ENCODE measurements around the gene PSMD14.

The PSMD14 gene

DNA sequence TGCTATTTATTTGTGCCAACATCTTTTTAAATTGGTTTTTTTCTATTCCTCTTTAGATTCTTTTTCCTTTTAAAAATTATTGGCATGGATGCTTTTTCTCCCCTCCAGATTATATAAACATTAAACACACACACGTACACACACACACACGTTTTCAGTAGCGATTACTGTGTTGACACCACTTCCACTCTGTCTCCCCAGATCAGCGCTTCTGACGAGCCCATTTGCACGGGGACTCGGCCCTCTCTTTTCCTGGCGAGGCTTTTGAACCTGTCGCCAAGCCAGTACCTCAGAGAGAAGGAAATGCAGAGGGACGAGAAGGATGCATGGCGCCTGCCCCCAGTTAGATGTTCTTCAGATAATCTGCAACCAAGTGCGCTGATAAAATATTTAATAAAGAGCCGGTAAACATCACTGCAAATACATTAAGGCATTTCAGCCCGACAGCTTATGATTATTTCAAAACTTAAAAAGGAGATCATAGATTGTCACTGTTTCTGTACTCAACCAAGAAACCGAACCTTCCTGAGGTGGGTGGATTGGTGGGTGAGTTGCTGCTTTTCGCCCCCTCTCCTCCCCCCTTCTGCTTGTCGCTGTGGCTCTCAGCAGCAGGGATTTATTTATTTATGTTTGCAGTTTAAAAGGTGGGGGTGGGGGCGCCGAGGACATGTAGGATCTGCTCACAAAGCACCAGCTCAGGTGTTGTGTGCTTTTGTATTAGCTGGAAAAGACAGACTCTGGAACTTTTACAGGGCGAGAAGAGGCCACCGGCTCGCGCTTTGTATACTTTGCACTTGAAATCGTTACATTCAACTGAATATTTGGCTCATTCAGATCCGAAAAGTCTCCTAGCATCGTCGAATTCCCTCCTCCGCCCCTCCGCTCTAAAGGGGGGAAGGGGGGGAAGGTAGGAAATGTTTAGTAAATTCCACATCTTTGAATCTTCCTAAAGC lies 107.1 kb downstream of the PSMD14 start:
- Mint-ChIP-seq H3K4me3 (peak overlapping the region; percentile 62), H3K27me3 (ENCODE audit: low read depth) (peaks cover 60% of the 10 kb centered on the region), H3K36me3 (ENCODE audit: low read depth) (peaks cover 20% of the 10 kb centered on the region), H3K4me1 (ENCODE audit: low read depth) (peaks cover 45% of the 10 kb centered on the region), H3K27ac (no peak overlapping the region), H3K9me3 (no peaks in the 10 kb centered on the region)
- no peak for DNase-seq (ENCODE audit: low spot score)

DNA sequence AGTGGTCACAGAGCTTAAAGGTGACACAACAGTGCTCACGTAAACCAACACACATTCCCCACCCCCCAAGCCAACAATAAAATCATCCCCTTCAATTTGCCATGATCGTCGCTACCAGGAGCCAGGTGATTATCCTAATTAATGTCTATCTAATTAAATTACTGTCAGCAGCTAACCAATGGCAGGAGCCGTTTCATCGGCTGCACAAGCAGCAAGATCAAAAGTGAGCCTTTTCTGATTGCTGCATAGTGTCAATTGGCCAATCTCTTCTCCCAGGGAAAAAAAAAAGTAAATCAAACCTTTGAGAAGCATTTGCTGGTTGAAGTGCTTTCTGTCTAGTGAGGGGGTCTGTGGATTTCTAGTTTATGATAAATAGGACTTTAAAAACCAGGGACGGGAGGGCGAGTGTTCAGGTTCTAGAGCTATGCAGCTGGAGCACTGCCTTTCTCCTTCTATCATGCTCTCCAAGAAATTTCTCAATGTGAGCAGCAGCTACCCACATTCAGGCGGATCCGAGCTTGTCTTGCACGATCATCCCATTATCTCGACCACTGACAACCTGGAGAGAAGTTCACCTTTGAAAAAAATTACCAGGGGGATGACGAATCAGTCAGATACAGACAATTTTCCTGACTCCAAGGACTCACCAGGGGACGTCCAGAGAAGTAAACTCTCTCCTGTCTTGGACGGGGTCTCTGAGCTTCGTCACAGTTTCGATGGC lies 107.9 kb downstream of the PSMD14 start, which contains the start of gene TBR1:
TSS of gene TBR1 (plus strand) at position 311 of the 721 bp plus-strand sequence. CDS start at position 425, 114 bp downstream.
- H3K27me3 Mint-ChIP-seq (ENCODE audit: low read depth): peaks cover 68% of the 10 kb centered on the region
- peaks cover 49% of the 10 kb centered on the region for H3K4me1 Mint-ChIP-seq (ENCODE audit: low read depth)
- peak within 1 kb of the TSS; percentile 22 for H3K27ac Mint-ChIP-seq
- DNase-seq (ENCODE audit: low spot score): no peak
- H3K36me3 Mint-ChIP-seq (ENCODE audit: low read depth): peaks cover 19% of the 10 kb centered on the region
- H3K4me3 Mint-ChIP-seq: peak within 1 kb of the TSS; percentile 62
- no peaks in the 10 kb centered on the region for H3K9me3 Mint-ChIP-seq

DNA sequence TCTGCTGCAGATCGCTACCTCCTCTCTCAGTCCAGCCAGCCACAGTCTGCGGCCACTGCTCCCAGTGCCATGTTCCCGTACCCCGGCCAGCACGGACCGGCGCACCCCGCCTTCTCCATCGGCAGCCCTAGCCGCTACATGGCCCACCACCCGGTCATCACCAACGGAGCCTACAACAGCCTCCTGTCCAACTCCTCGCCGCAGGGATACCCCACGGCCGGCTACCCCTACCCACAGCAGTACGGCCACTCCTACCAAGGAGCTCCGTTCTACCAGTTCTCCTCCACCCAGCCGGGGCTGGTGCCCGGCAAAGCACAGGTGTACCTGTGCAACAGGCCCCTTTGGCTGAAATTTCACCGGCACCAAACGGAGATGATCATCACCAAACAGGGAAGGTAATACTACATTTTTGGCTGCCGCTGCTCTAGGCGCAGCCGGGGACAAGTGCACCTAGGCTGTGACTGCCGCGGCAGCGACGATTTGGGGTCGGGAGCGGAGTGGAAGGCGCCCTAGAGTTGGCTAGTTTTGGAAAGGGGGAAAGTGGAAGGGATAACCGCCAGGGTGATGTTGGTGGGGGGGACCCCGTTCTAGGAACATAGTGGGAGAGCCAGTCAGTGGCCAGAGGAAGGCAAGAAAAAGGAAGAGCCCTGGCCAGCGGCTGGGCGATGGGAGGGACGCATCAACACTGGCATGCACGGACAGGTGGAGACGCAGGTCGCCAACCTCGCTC lies 108.6 kb downstream of the PSMD14 start:
- H3K4me3 Mint-ChIP-seq: peak overlapping the region; percentile 62
- peak overlapping the region; percentile 22 for H3K27ac Mint-ChIP-seq
- H3K36me3 Mint-ChIP-seq (ENCODE audit: low read depth): peaks cover 12% of the 10 kb centered on the region
- no peak for DNase-seq (ENCODE audit: low spot score)
- H3K4me1 Mint-ChIP-seq (ENCODE audit: low read depth): peaks cover 49% of the 10 kb centered on the region
- H3K27me3 Mint-ChIP-seq (ENCODE audit: low read depth): peaks cover 76% of the 10 kb centered on the region
- no peaks in the 10 kb centered on the region for H3K9me3 Mint-ChIP-seq

DNA sequence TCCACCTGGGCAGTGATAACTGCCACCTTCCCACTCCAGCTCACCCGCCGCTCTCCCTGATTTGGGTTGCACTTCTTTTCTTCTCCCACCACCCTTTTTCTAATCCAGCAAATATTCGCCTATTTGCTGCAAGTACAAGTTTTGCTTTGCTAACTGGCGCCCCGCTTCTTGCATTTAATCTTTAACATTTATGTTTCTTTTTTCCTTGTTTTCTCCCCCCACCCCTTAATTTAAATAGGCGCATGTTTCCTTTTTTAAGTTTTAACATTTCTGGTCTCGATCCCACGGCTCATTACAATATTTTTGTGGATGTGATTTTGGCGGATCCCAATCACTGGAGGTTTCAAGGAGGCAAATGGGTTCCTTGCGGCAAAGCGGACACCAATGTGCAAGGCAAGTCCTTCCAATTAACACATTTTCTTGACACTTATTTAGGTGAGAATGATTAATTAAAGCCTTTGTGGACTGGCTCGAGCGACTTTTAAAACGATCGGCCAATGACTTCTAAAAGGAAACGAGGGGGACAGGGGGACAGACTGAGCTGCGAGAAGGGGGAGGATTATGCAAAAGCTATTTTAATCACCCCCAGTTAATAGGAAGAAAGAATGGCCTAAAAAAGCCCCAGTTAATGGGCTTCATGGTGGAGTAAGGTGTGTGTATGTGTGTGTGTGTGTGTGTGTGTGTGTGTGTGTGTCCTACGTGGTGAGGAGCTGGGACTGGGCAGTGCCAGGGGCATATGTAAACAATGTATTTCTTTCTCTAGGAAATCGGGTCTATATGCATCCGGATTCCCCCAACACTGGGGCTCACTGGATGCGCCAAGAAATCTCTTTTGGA lies 109.4 kb downstream of the PSMD14 start:
- Mint-ChIP-seq H3K4me1 (ENCODE audit: low read depth) (peaks cover 47% of the 10 kb centered on the region), H3K9me3 (no peaks in the 10 kb centered on the region), H3K36me3 (ENCODE audit: low read depth) (peaks cover 7% of the 10 kb centered on the region), H3K27ac (no peak overlapping the region), H3K4me3 (peak overlapping the region; percentile 18), H3K27me3 (ENCODE audit: low read depth) (peaks cover 83% of the 10 kb centered on the region)
- DNase-seq (ENCODE audit: low spot score): no peak

DNA sequence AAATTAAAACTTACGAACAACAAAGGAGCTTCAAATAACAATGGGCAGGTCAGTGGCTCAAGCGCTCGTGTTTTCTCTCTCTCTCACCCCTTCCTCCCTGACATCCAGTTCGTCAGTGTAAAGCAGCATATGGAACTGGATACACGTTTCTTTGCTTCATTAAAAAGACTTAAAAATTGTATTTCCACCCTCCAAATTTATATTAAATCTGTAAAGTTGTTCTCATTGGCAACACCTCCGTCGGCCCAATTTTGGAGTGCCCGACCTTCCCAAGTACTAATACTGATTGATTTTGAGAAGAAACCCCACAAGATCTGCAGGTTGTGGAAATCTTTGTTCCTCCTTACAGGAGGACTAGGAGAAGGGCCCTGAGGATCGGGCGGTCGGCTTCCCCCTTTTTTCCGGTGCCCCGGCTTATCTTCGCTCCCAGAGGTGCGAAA lies 110.1 kb downstream of the PSMD14 start:
- peaks cover 90% of the 10 kb centered on the region for H3K27me3 Mint-ChIP-seq (ENCODE audit: low read depth)
- H3K27ac Mint-ChIP-seq: no peak overlapping the region
- peaks cover 50% of the 10 kb centered on the region for H3K4me1 Mint-ChIP-seq (ENCODE audit: low read depth)
- H3K9me3 Mint-ChIP-seq: no peaks in the 10 kb centered on the region
- peaks cover 7% of the 10 kb centered on the region for H3K36me3 Mint-ChIP-seq (ENCODE audit: low read depth)
- H3K4me3 Mint-ChIP-seq: peak overlapping the region; percentile 31
- DNase-seq (ENCODE audit: low spot score): no peak

DNA sequence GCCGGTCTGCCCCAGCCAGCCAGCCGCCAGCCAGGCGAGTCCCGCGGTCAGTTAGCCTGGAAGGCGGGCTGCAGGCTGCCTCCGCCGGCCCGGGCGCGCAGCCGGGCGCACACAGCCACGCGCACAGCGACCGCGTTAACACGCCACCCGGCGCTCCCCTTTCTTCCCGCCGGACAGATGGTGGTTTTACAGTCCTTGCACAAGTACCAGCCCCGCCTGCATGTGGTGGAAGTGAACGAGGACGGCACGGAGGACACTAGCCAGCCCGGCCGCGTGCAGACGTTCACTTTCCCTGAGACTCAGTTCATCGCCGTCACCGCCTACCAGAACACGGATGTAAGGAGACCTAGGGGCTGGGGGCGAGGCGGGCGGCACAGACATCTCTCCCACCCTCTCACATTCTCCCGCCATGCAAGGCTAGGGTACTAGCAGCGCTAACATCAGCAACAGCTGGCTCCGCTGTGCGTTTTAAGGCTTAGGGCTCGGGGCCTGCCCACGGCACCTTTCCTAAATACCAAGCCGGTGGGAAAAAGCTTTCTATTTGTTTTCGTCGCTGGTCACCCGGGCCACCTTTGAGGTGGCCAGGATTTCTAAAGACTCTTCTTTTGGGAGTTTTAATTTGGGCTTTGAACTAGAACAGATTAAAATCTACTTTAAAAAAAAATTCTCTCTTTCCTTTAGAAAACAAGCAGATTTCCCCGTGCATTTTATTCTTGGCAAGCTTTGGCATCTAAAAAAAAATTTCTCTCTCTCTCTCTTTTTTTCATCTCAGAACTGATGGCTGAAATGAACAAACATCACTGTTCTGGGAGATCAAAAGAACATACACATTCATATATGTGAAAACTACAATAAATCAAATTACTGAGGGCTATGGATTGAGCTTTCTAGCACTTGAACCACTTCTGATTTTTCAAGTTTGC lies 110.8 kb downstream of the PSMD14 start:
- peak overlapping the region; percentile 50 for H3K27ac Mint-ChIP-seq
- H3K4me3 Mint-ChIP-seq: peak overlapping the region; percentile 77
- H3K9me3 Mint-ChIP-seq: no peaks in the 10 kb centered on the region
- peaks cover 85% of the 10 kb centered on the region for H3K27me3 Mint-ChIP-seq (ENCODE audit: low read depth)
- peaks cover 3% of the 10 kb centered on the region for H3K36me3 Mint-ChIP-seq (ENCODE audit: low read depth)
- peaks cover 50% of the 10 kb centered on the region for H3K4me1 Mint-ChIP-seq (ENCODE audit: low read depth)
- DNase-seq (ENCODE audit: low spot score): no peak

DNA sequence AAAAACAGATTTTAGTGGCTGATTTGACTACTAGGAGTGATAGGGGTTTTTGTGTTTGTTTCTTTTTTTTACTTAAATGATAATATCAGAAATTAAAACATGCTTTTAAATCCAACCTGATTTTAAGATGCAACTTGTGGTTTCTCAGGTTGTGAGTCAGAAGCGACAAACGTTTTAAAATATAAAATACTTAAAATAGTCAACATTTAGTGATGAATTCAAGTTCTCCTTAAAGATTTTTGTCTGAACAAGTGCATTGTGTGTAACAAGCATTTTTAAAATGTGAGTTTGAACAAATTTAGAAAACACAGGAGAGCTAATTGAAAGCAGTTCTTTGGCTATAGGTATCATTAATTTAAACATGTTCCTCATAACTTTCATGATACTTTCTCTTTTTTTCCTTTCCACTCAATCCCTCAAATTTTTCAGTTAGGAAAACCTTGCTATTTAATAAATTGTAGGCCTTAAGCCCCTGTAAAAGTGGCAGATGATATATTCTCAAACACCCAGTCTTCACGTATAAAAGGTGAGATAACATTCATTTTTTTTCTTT lies 111.5 kb downstream of the PSMD14 start:
- peaks cover 92% of the 10 kb centered on the region for H3K27me3 Mint-ChIP-seq (ENCODE audit: low read depth)
- peaks cover 56% of the 10 kb centered on the region for H3K4me1 Mint-ChIP-seq (ENCODE audit: low read depth)
- peaks cover 6% of the 10 kb centered on the region for H3K36me3 Mint-ChIP-seq (ENCODE audit: low read depth)
- no peak overlapping the region for H3K27ac Mint-ChIP-seq
- no peaks in the 10 kb centered on the region for H3K9me3 Mint-ChIP-seq
- DNase-seq (ENCODE audit: low spot score): no peak
- no peak overlapping the region for H3K4me3 Mint-ChIP-seq

DNA sequence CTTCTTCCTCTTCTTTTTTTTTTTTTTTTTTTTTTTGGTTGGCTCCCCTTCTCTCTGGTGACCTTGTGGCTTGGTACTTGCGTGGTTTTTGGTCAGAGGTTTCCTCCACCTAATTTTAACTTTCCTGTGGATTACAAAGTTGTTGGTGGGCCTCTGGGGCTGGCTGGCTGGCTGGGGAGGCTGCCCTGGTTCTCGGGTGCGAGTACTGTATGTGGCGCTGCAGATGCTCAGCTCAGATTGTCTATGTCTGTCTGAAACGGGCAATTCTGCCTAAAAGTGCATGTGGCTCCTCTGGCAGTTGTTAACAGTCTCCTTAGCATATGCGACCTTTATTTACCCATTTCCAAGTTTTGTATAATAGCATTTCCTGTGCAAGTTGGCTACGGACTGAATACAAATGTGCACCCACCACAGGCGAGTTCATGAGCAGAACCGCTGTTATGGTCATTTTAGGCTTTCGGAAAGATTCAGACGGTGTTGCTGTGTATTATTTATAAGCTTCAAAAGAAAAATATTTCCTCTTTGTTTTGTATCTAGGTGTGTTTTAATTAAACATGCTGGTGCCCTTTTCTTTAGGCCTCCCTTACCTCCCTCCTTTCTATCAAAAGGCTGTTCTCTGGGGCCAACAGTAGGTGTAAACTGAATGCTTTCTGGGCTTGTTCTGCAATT lies 112.3 kb downstream of the PSMD14 start:
- Mint-ChIP-seq H3K4me3 (no peak overlapping the region), H3K4me1 (ENCODE audit: low read depth) (peaks cover 50% of the 10 kb centered on the region), H3K27me3 (ENCODE audit: low read depth) (peaks cover 92% of the 10 kb centered on the region), H3K36me3 (ENCODE audit: low read depth) (peaks cover 3% of the 10 kb centered on the region), H3K27ac (no peak overlapping the region), H3K9me3 (no peaks in the 10 kb centered on the region)
- no peak for DNase-seq (ENCODE audit: low spot score)

DNA sequence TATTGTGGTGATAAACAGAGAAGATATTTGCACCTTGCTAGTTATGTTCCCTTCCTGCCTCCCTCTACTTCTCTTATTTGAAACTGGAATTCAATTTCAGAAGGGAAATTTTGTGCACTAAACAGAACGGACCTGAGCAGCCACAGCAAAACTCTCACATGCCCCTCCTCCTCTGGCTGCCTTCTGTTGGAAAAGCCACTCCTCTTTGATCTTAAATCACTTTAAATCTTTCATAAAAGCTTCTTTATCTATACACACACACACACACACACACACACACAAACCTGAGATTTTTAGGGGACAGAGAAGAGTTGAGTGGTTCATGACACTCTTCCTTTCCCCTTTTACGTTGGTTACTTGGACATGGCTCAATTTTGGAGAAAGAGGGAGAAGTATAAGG lies 113.5 kb downstream of the PSMD14 start:
- no peaks in the 10 kb centered on the region for H3K9me3 Mint-ChIP-seq
- no peak for DNase-seq (ENCODE audit: low spot score)
- H3K4me1 Mint-ChIP-seq (ENCODE audit: low read depth): peaks cover 41% of the 10 kb centered on the region
- no peak overlapping the region for H3K4me3 Mint-ChIP-seq
- peaks cover 92% of the 10 kb centered on the region for H3K27me3 Mint-ChIP-seq (ENCODE audit: low read depth)
- H3K27ac Mint-ChIP-seq: no peak overlapping the region
- peaks cover 7% of the 10 kb centered on the region for H3K36me3 Mint-ChIP-seq (ENCODE audit: low read depth)

DNA sequence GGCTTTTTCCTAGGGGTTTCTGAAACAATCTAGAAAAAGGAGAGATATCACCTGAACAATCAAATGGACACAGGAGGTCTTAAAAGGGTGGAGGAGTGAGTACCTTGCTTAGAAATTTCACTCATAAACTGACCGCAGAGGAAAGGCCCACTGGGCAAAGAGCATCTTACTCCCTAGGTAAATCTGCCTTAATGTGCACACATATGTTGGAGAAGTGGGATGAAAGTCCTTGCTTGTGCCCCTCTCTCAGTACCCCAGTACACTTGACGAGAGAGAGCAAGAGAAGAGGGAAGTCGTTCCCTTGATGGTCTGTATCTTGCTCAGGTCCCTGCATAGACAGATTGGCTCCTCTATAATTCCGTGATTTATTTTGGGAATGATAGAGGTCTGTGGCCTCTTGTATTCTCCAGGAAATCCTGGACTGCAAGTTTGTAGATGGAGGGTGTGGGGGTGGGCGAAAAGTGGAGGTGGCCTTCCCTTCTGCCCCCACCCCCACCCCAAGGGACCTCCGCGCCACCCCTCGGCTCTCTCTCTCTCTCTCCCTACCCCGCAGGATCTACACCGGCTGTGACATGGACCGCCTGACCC lies 114.7 kb downstream of the PSMD14 start:
- Mint-ChIP-seq H3K4me3 (peak overlapping the region; percentile 62), H3K27ac (peak overlapping the region; percentile 33), H3K4me1 (ENCODE audit: low read depth) (peaks cover 36% of the 10 kb centered on the region), H3K36me3 (ENCODE audit: low read depth) (peaks cover 9% of the 10 kb centered on the region), H3K27me3 (ENCODE audit: low read depth) (peaks cover 90% of the 10 kb centered on the region), H3K9me3 (no peaks in the 10 kb centered on the region)
- no peak for DNase-seq (ENCODE audit: low spot score)

All from T-helper 2 cell treated with Interferon-gamma antibody and Interleukin-4, amounts not matched to agents 5 μg/mL and 100 μg/mL, for 36 hours (primary cell).